Skeletal muscle satellite cell (primary cell): ENCODE results near the gene FRMPD1.

Experiments
- H3K27me3 ChIP-seq: 2 replicates; pipeline ENCODE4 v1.7.0; 2013; ENCODE audit warnings: low read length; ENCODE audit not compliant: control insufficient read depth, insufficient read depth
- H3K36me3 ChIP-seq: 2 replicates; pipeline ENCODE4 v1.7.0; 2013; ENCODE audit warnings: mild to moderate bottlenecking, control low read depth, low read length; ENCODE audit not compliant: insufficient read depth
- H3K4me1 ChIP-seq: 2 replicates; pipeline ENCODE4 v1.7.0; 2013; ENCODE audit warnings: low read length; ENCODE audit not compliant: control insufficient read depth, insufficient read depth
- H3K4me2 ChIP-seq: 2 replicates; pipeline ENCODE4 v1.7.0; 2013; ENCODE audit warnings: mild to moderate bottlenecking, low read length
- H3K4me3 ChIP-seq: 2 replicates; pipeline ENCODE4 v1.7.0; 2013; ENCODE audit warnings: low read length
- H3K9ac ChIP-seq: 2 replicates; pipeline ENCODE4 v1.7.0; 2013; ENCODE audit warnings: mild to moderate bottlenecking, low read depth, low read length, moderate library complexity
- H3K9me3 ChIP-seq: replicated peaks from 2 replicates; pipeline ENCODE4 v1.7.0; 2013; ENCODE audit warnings: mild to moderate bottlenecking, control low read depth, low read length

Gene FRMPD1

GRCh38 chr9:37715991-37716505 lies 65.3 kb downstream of the FRMPD1 start:
- Histone ChIP-seq H3K4me1 (no peaks in the 10 kb centered on the region), H3K9ac (no peak overlapping the region), H3K27me3 (peaks cover 31% of the 10 kb centered on the region), H3K4me3 (no peak overlapping the region), H3K36me3 (no peaks in the 10 kb centered on the region), H3K9me3 (no peaks in the 10 kb centered on the region), H3K4me2 (no peak overlapping the region)

GRCh38 chr9:37719526-37719925 lies 68.8 kb downstream of the FRMPD1 start:
- Histone ChIP-seq H3K27me3 (peaks cover 34% of the 10 kb centered on the region), H3K9me3 (no peaks in the 10 kb centered on the region), H3K4me1 (no peaks in the 10 kb centered on the region), H3K9ac (no peak overlapping the region), H3K4me2 (no peak overlapping the region), H3K4me3 (no peak overlapping the region), H3K36me3 (no peaks in the 10 kb centered on the region)

- peaks cover 3% of the 10 kb centered on the region for H3K4me1 ChIP-seq
- no peaks in the 10 kb centered on the region for H3K36me3 ChIP-seq
- no peak overlapping the region for H3K9ac ChIP-seq
- no peaks in the 10 kb centered on the region for H3K9me3 ChIP-seq
- no peak overlapping the region for H3K4me2 ChIP-seq
- peaks cover 21% of the 10 kb centered on the region for H3K27me3 ChIP-seq
- H3K4me3 ChIP-seq: no peak overlapping the region
Measured at GRCh38 chr9:37727013-37727412, 76.3 kb downstream of the FRMPD1 start.

GRCh38 chr9:37729499-37729898 lies 78.7 kb downstream of the FRMPD1 start:
- H3K4me2 ChIP-seq: no peak overlapping the region
- H3K9me3 ChIP-seq: no peaks in the 10 kb centered on the region
- peaks cover 3% of the 10 kb centered on the region for H3K4me1 ChIP-seq
- peaks cover 36% of the 10 kb centered on the region for H3K27me3 ChIP-seq
- H3K4me3 ChIP-seq: no peak overlapping the region
- H3K36me3 ChIP-seq: no peaks in the 10 kb centered on the region
- no peak overlapping the region for H3K9ac ChIP-seq

- H3K9ac ChIP-seq: no peak overlapping the region
- no peaks in the 10 kb centered on the region for H3K36me3 ChIP-seq
Measured at GRCh38 chr9:37730256-37730655, 79.5 kb downstream of the FRMPD1 start.

GRCh38 chr9:37730839-37731238 lies 80.1 kb downstream of the FRMPD1 start:
- Histone ChIP-seq H3K27me3 (peaks cover 46% of the 10 kb centered on the region), H3K4me1 (peaks cover 3% of the 10 kb centered on the region), H3K4me3 (no peak overlapping the region), H3K9ac (no peak overlapping the region), H3K36me3 (no peaks in the 10 kb centered on the region), H3K4me2 (no peak overlapping the region), H3K9me3 (no peaks in the 10 kb centered on the region)

More at GRCh38 chr9:37730256-37730655, 79.5 kb downstream of the FRMPD1 start:
- H3K4me3 ChIP-seq: no peak overlapping the region
- peaks cover 40% of the 10 kb centered on the region for H3K27me3 ChIP-seq
- H3K4me2 ChIP-seq: no peak overlapping the region
- peaks cover 3% of the 10 kb centered on the region for H3K4me1 ChIP-seq
- no peaks in the 10 kb centered on the region for H3K9me3 ChIP-seq

- Histone ChIP-seq H3K27me3 (peaks cover 53% of the 10 kb centered on the region), H3K4me1 (peaks cover 3% of the 10 kb centered on the region), H3K9ac (no peak overlapping the region), H3K4me2 (no peak overlapping the region), H3K36me3 (no peaks in the 10 kb centered on the region), H3K9me3 (no peaks in the 10 kb centered on the region), H3K4me3 (no peak overlapping the region)
Measured at GRCh38 chr9:37732086-37732741, 81.5 kb downstream of the FRMPD1 start.

- Histone ChIP-seq H3K9me3 (no peaks in the 10 kb centered on the region), H3K27me3 (peaks cover 54% of the 10 kb centered on the region), H3K4me2 (no peak overlapping the region), H3K4me1 (peaks cover 3% of the 10 kb centered on the region), H3K9ac (no peak overlapping the region), H3K36me3 (no peaks in the 10 kb centered on the region), H3K4me3 (no peak overlapping the region)
Measured at GRCh38 chr9:37732952-37733351, 82.2 kb downstream of the FRMPD1 start.

GRCh38 chr9:37739222-37739621 lies 88.5 kb downstream of the FRMPD1 start:
- Histone ChIP-seq H3K36me3 (no peaks in the 10 kb centered on the region), H3K4me1 (no peaks in the 10 kb centered on the region), H3K4me3 (no peak overlapping the region), H3K27me3 (peaks cover 42% of the 10 kb centered on the region), H3K9ac (no peak overlapping the region), H3K4me2 (no peak overlapping the region), H3K9me3 (no peaks in the 10 kb centered on the region)

GRCh38 chr9:37740128-37740527 lies 89.4 kb downstream of the FRMPD1 start:
- no peaks in the 10 kb centered on the region for H3K9me3 ChIP-seq
- no peak overlapping the region for H3K9ac ChIP-seq
- no peak overlapping the region for H3K4me3 ChIP-seq
- H3K36me3 ChIP-seq: no peaks in the 10 kb centered on the region
- H3K27me3 ChIP-seq: peaks cover 42% of the 10 kb centered on the region
- H3K4me2 ChIP-seq: no peak overlapping the region
- no peaks in the 10 kb centered on the region for H3K4me1 ChIP-seq

GRCh38 chr9:37740631-37741328 lies 90.0 kb downstream of the FRMPD1 start:
- Histone ChIP-seq H3K9ac (no peak overlapping the region), H3K9me3 (no peaks in the 10 kb centered on the region), H3K4me3 (no peak overlapping the region), H3K36me3 (no peaks in the 10 kb centered on the region), H3K4me2 (no peak overlapping the region), H3K27me3 (peaks cover 42% of the 10 kb centered on the region), H3K4me1 (no peaks in the 10 kb centered on the region)

GRCh38 chr9:37745970-37746369 lies 95.2 kb downstream of the FRMPD1 start:
- Histone ChIP-seq H3K4me1 (peaks cover 11% of the 10 kb centered on the region), H3K9me3 (no peaks in the 10 kb centered on the region), H3K9ac (no peak overlapping the region), H3K4me2 (peak overlapping the region; percentile 38), H3K4me3 (no peak overlapping the region), H3K27me3 (peaks cover 40% of the 10 kb centered on the region), H3K36me3 (no peaks in the 10 kb centered on the region)
